ENCODE measurements around the gene GPR143.

The GPR143 gene

DNA sequence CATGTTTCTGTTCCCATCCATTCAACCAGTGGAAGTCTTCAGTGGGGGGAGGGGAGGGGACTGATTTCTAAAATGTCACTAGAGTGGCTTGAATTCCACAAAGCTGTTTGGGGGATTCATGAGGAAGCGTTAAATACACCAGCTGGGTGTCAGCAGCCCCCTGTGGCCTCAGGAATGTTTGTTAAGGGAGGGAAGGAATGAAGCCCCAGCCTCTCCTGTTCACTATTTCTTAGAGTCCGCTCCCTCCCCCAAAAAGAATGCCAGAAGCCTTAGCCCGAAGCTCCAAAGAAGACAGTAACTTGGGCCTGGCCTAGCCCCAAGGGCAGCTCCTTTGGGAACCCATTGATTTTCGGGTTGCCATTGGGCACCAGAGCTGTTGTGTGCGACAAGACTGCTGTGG is 23.9 kb upstream of the GPR143 start:
- Histone ChIP-seq H3K9me3 (ENCODE audit: control insufficient read depth, low read length) (no peaks in the 10 kb centered on the region), H3K4me3 (ENCODE audit: extremely low read depth, insufficient read depth, low read length, poor library complexity, severe bottlenecking) (no peak overlapping the region), H3K4me1 (ENCODE audit: control insufficient read depth, insufficient read depth, low read length, poor library complexity, severe bottlenecking) (peaks cover 20% of the 10 kb centered on the region), H3K27ac (ENCODE audit: low read depth, low read length, severe bottlenecking) (no peak overlapping the region), H3K36me3 (ENCODE audit: control insufficient read depth, insufficient read depth, low read length) (no peaks in the 10 kb centered on the region)
- 17% methylated on average over 1 of the region's 5 CpGs; no CpG with 5 or more reads in 1 of the 2 experiments for WGBS, 2 experiments (ENCODE audit: insufficient coverage in 2 of 2)

- no peaks in the 10 kb centered on the region for H3K9me3 ChIP-seq (ENCODE audit: control insufficient read depth, low read length)
- no peak overlapping the region for H3K4me3 ChIP-seq (ENCODE audit: extremely low read depth, insufficient read depth, low read length, poor library complexity, severe bottlenecking)
- no peak overlapping the region for H3K27ac ChIP-seq (ENCODE audit: low read depth, low read length, severe bottlenecking)
- no CpG with 5 or more reads among the region's 2 CpGs for WGBS, 2 experiments (ENCODE audit: insufficient coverage in 2 of 2)
- H3K4me1 ChIP-seq (ENCODE audit: control insufficient read depth, insufficient read depth, low read length, poor library complexity, severe bottlenecking): peaks cover 20% of the 10 kb centered on the region
- no peaks in the 10 kb centered on the region for H3K36me3 ChIP-seq (ENCODE audit: control insufficient read depth, insufficient read depth, low read length)
These were observed 23.3 kb upstream of the GPR143 start for GRCh38 chrX:9788911-9789310.

- Histone ChIP-seq H3K36me3 (ENCODE audit: control insufficient read depth, insufficient read depth, low read length) (no peaks in the 10 kb centered on the region), H3K9me3 (ENCODE audit: control insufficient read depth, low read length) (no peaks in the 10 kb centered on the region), H3K4me1 (ENCODE audit: control insufficient read depth, insufficient read depth, low read length, poor library complexity, severe bottlenecking) (peaks cover 20% of the 10 kb centered on the region), H3K27ac (ENCODE audit: low read depth, low read length, severe bottlenecking) (no peak overlapping the region), H3K4me3 (ENCODE audit: extremely low read depth, insufficient read depth, low read length, poor library complexity, severe bottlenecking) (peak overlapping the region; percentile 49)
- 1 to 4% methylated on average over 4 to 16 of the region's 45 CpGs for WGBS, 2 experiments (ENCODE audit: insufficient coverage in 2 of 2)
These were observed 21.4 kb upstream of the GPR143 start for GRCh38 chrX:9786798-9787635.

GRCh38 chrX:9785944-9786797 is 20.5 kb upstream of the GPR143 start, which contains the start of gene SHROOM2:
TSS of gene SHROOM2 (plus strand) at chrX:9786429. CDS start at chrX:9786546, 117 bp downstream.
- H3K4me1 ChIP-seq (ENCODE audit: control insufficient read depth, insufficient read depth, low read length, poor library complexity, severe bottlenecking): peaks cover 19% of the 10 kb centered on the region
- H3K36me3 ChIP-seq (ENCODE audit: control insufficient read depth, insufficient read depth, low read length): no peaks in the 10 kb centered on the region
- H3K9me3 ChIP-seq (ENCODE audit: control insufficient read depth, low read length): no peaks in the 10 kb centered on the region
- 1% methylated on average over 18 to 28 of the region's 132 CpGs for WGBS, 2 experiments (ENCODE audit: insufficient coverage in 2 of 2)
- no peak within 1 kb of the TSS for H3K27ac ChIP-seq (ENCODE audit: low read depth, low read length, severe bottlenecking)
- peak within 1 kb of the TSS; percentile 49 for H3K4me3 ChIP-seq (ENCODE audit: extremely low read depth, insufficient read depth, low read length, poor library complexity, severe bottlenecking)

DNA sequence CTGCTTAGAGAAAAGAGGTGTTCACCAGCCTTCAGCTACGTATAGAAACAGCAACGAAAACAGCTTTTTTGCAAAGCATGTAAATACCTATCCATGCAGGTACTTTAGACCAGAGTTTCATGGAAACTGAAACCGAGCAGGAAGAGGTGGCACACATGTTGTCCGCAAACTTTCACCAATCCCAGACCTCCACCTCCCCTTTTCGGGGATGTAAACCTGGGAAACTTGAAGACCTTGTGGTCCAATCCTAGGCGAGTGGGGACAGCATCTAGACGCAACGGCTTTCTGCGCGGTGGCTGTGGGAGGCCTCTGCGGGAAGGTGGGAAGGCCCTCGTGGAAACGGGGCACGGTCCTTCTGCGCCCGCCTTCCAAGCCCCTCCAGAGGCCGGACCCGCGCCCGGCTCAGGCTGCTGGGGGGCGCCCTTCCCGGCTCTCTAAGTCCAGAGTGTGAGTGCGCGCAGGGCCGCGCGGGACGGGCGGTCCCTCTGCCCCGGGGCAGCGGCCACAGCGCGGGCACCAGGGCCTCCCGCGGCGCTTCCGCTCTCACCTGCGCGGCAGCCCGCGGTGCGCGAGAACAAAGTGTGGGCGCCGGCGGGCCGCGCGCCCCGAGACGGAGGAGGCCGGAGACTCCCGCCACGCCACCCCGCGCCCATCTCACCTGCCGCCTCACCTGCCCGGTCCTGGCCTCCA is 19.8 kb upstream of the GPR143 start:
- whole genome bisulfite sequencing, 2 experiments (ENCODE audit: insufficient coverage in 2 of 2): 0 to 4% methylated on average over 10 to 25 of the region's 58 CpGs
- H3K27ac ChIP-seq (ENCODE audit: low read depth, low read length, severe bottlenecking): no peak overlapping the region
- peaks cover 11% of the 10 kb centered on the region for H3K4me1 ChIP-seq (ENCODE audit: control insufficient read depth, insufficient read depth, low read length, poor library complexity, severe bottlenecking)
- H3K36me3 ChIP-seq (ENCODE audit: control insufficient read depth, insufficient read depth, low read length): no peaks in the 10 kb centered on the region
- no peaks in the 10 kb centered on the region for H3K9me3 ChIP-seq (ENCODE audit: control insufficient read depth, low read length)
- peak overlapping the region; percentile 49 for H3K4me3 ChIP-seq (ENCODE audit: extremely low read depth, insufficient read depth, low read length, poor library complexity, severe bottlenecking)

DNA sequence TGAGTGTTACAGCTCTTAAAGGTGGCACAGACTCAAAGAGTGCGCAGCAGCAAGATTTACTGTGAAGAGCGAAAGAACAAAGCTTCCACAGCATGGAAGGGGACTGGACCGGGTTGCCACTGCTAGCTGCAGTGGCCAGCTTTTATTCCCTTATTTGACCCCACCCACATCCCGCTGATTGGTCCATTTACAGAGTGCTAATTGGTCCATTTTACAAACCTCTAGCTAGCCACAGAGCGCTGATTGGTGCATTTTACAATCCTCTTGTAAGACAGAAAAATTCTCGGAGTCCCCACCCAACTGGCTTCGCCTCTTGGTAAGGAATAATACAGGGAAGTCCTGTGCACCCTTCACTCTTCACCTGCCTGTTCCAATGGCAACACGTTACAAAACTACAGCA is 18.7 kb upstream of the GPR143 start:
- H3K36me3 ChIP-seq (ENCODE audit: control insufficient read depth, insufficient read depth, low read length): no peaks in the 10 kb centered on the region
- H3K4me3 ChIP-seq (ENCODE audit: extremely low read depth, insufficient read depth, low read length, poor library complexity, severe bottlenecking): no peak overlapping the region
- H3K27ac ChIP-seq (ENCODE audit: low read depth, low read length, severe bottlenecking): no peak overlapping the region
- WGBS, 2 experiments (ENCODE audit: insufficient coverage in 2 of 2): 95 to 100% methylated on average over 1 to 3 of the region's 8 CpGs
- H3K9me3 ChIP-seq (ENCODE audit: control insufficient read depth, low read length): no peaks in the 10 kb centered on the region
- peaks cover 8% of the 10 kb centered on the region for H3K4me1 ChIP-seq (ENCODE audit: control insufficient read depth, insufficient read depth, low read length, poor library complexity, severe bottlenecking)

GRCh38 chrX:9781941-9782340 is 16.3 kb upstream of the GPR143 start:
- 88% methylated on average over 4 of the region's 7 CpGs; no CpG with 5 or more reads in 1 of the 2 experiments for WGBS, 2 experiments (ENCODE audit: insufficient coverage in 2 of 2)
- Histone ChIP-seq H3K36me3 (ENCODE audit: control insufficient read depth, insufficient read depth, low read length) (no peaks in the 10 kb centered on the region), H3K9me3 (ENCODE audit: control insufficient read depth, low read length) (no peaks in the 10 kb centered on the region), H3K27ac (ENCODE audit: low read depth, low read length, severe bottlenecking) (no peak overlapping the region), H3K4me1 (ENCODE audit: control insufficient read depth, insufficient read depth, low read length, poor library complexity, severe bottlenecking) (no peaks in the 10 kb centered on the region), H3K4me3 (ENCODE audit: extremely low read depth, insufficient read depth, low read length, poor library complexity, severe bottlenecking) (no peak overlapping the region)

- 77 to 96% methylated on average over 6 to 8 of the region's 8 CpGs for WGBS, 2 experiments (ENCODE audit: insufficient coverage in 2 of 2)
- Histone ChIP-seq H3K4me1 (ENCODE audit: control insufficient read depth, insufficient read depth, low read length, poor library complexity, severe bottlenecking) (no peaks in the 10 kb centered on the region), H3K4me3 (ENCODE audit: extremely low read depth, insufficient read depth, low read length, poor library complexity, severe bottlenecking) (no peak overlapping the region), H3K27ac (ENCODE audit: low read depth, low read length, severe bottlenecking) (no peak overlapping the region), H3K9me3 (ENCODE audit: control insufficient read depth, low read length) (no peaks in the 10 kb centered on the region), H3K36me3 (ENCODE audit: control insufficient read depth, insufficient read depth, low read length) (no peaks in the 10 kb centered on the region)
These were observed 10.3 kb upstream of the GPR143 start for GRCh38 chrX:9775930-9776329.

GRCh38 chrX:9772943-9773342 is 7.3 kb upstream of the GPR143 start:
- H3K9me3 ChIP-seq (ENCODE audit: control insufficient read depth, low read length): no peaks in the 10 kb centered on the region
- peaks cover 6% of the 10 kb centered on the region for H3K4me1 ChIP-seq (ENCODE audit: control insufficient read depth, insufficient read depth, low read length, poor library complexity, severe bottlenecking)
- H3K4me3 ChIP-seq (ENCODE audit: extremely low read depth, insufficient read depth, low read length, poor library complexity, severe bottlenecking): no peak overlapping the region
- no CpG with 5 or more reads among the region's 6 CpGs for WGBS, 2 experiments (ENCODE audit: insufficient coverage in 2 of 2)
- H3K36me3 ChIP-seq (ENCODE audit: control insufficient read depth, insufficient read depth, low read length): no peaks in the 10 kb centered on the region
- H3K27ac ChIP-seq (ENCODE audit: low read depth, low read length, severe bottlenecking): no peak overlapping the region

- H3K4me3 ChIP-seq (ENCODE audit: extremely low read depth, insufficient read depth, low read length, poor library complexity, severe bottlenecking): no peak overlapping the region
- no peaks in the 10 kb centered on the region for H3K9me3 ChIP-seq (ENCODE audit: control insufficient read depth, low read length)
- H3K27ac ChIP-seq (ENCODE audit: low read depth, low read length, severe bottlenecking): no peak overlapping the region
- no peaks in the 10 kb centered on the region for H3K36me3 ChIP-seq (ENCODE audit: control insufficient read depth, insufficient read depth, low read length)
- no CpG with 5 or more reads among the region's 1 CpG for WGBS, 2 experiments (ENCODE audit: insufficient coverage in 2 of 2)
- peaks cover 9% of the 10 kb centered on the region for H3K4me1 ChIP-seq (ENCODE audit: control insufficient read depth, insufficient read depth, low read length, poor library complexity, severe bottlenecking)
These were observed 4.7 kb upstream of the GPR143 start for GRCh38 chrX:9770319-9770718.

Data from mesodermal cell (in vitro differentiated cells).